H1 (cell line): ENCODE measurements around the gene SPPL2A. TPM values are rescaled to one million over a fixed set of nuclear protein-coding genes. Genes with fewer than 3 reads are reported as not detected.

Source experiments
- TEAD4 ChIP-seq: IDR thresholded peaks from 2 replicates; pipeline ENCODE4 v1.6.1; 2012; ENCODE audit warnings: low read depth, low read length, inconsistent platforms, mixed read lengths
- polyA plus RNA-seq, 7 experiments: library from polyadenylated mRNA; depleted of rRNA in 3 of 7; stranded (reverse) in 5 of 7; unstranded in 2 of 7; fragments of >200 nt in 5 of 7; fragments of 200-250 nt in 2 of 7; gene quantifications; 1 replicate in 5 of 7; 2 replicates in 1 of 7; 4 replicates in 1 of 7; pipeline versions ENCODE4 v1.2.1 to v1.2.3, GENCODE V29; 2011 to 2013; ENCODE audit warnings: missing spikeins in 2 of 7, mixed read lengths in 2 of 7
- total RNA-seq: library from RNA; stranded (reverse); fragmentation: NEBNext Ultra II Directional; extraction: Animal tissue kit (Norgen Biotek cat#: 25700); gene quantifications from 2 replicates; pipeline ENCODE4 v1.2.1, GENCODE V29; 2021
- TF ChIP-seq, protein P1 (sequence below), 3 experiments: IDR thresholded peaks; 1 replicate in 2 of 3; 2 replicates in 1 of 3; pipeline versions ENCODE4 v1.5.1 to v1.6.1; 2011; ENCODE audit warnings: low read length in 3 of 3, mild to moderate bottlenecking in 3 of 3, inconsistent platforms in 2 of 3, low read depth in 1 of 3, moderate library complexity in 1 of 3; ENCODE audit not compliant: insufficient read depth in 1 of 3; ENCODE audit errors: control extremely low read depth in 1 of 3

Gene SPPL2A
- total and polyA plus RNA-seq, 2 of the 8 experiments (the other 6 are each of a cell fraction or from before 2014, with no cell fraction given): 15.6 to 52.9 TPM

DNA sequence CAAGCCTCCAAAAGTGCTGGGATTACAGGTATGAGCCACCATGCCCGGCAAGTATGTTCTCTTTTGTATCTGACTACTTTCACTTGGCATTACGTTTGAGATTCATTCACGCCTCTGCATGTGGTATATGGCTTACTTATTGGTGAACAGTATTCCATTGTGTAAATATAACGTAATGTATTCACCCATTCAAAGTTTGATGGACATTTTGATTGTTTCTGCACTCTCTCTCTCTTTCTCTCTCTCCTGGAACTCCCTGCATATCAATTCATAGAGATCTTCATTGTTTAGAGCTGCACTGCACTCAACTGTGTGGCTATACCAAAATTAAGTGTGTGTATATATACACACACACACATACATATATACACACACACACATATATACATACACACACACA lies 30.4 kb downstream of the SPPL2A start (continued):
- no peak for TF ChIP-seq TEAD4
- TF ChIP-seq, protein P1, sequence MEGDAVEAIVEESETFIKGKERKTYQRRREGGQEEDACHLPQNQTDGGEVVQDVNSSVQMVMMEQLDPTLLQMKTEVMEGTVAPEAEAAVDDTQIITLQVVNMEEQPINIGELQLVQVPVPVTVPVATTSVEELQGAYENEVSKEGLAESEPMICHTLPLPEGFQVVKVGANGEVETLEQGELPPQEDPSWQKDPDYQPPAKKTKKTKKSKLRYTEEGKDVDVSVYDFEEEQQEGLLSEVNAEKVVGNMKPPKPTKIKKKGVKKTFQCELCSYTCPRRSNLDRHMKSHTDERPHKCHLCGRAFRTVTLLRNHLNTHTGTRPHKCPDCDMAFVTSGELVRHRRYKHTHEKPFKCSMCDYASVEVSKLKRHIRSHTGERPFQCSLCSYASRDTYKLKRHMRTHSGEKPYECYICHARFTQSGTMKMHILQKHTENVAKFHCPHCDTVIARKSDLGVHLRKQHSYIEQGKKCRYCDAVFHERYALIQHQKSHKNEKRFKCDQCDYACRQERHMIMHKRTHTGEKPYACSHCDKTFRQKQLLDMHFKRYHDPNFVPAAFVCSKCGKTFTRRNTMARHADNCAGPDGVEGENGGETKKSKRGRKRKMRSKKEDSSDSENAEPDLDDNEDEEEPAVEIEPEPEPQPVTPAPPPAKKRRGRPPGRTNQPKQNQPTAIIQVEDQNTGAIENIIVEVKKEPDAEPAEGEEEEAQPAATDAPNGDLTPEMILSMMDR (IDR thresholded peaks at IDR 0.05; ENCODE audit: control extremely low read depth in 1 of 3, insufficient read depth in 1 of 3, low read depth in 1 of 3, low read length in 3 of 3): no peak
